SIG-M5 (cell line): ENCODE data around the gene PTCRA.

Experiments used
- DNase-seq: peaks from one replicate; lab custom pipeline; 2025; lab: John Stamatoyannopoulos, UW

PTCRA gene

DNA sequence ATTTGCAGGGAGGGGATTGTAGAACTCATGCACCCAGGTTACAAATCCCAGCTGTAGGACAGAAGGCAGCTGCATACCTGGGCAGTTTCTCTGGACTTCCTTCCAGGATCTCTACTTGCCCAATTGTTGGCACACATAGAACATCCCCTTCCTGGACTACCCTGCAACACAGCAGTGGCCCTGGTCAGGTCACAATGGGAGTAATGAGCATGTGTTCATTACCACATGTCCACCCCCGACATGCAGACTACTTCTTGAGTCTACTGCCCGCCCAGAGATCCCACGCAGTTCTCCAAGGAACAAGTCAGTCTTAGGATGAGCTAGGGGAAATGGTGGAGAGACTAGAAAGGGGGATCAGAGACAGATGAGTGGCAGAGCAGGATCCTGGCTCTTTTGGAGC lies 58.1 kb downstream of the PTCRA start:
- no peak for DNase-seq

GRCh38 chr6:42974919-42975505 lies 59.2 kb downstream of the PTCRA start:
- no peak for DNase-seq
